Effector memory CD4-positive, alpha-beta T cell (primary cell): ENCODE measurements around the gene GMPPB.
A peak's percentile ranks its signal among the peaks of the same experiment; 100 is the strongest.

Experiments
- DNase-seq, 3 donors: peaks; one replicate each; pipeline ENCODE4 v3.0.0-alpha.2; 2020
- H3K27ac ChIP-seq: 2 replicates; pipeline ENCODE4 v1.7.0; 2013; ENCODE audit warnings: mild to moderate bottlenecking, low read length, moderate library complexity; ENCODE audit not compliant: insufficient read depth, poor library complexity, severe bottlenecking
- H3K27me3 ChIP-seq: replicated peaks from 2 replicates; pipeline ENCODE4 v1.7.0; 2013; ENCODE audit warnings: mild to moderate bottlenecking, low read length; ENCODE audit not compliant: insufficient read depth, control insufficient read depth, poor library complexity, severe bottlenecking
- H3K36me3 ChIP-seq: 2 replicates; pipeline ENCODE4 v1.7.0; 2013; ENCODE audit warnings: mild to moderate bottlenecking, low read length, moderate library complexity; ENCODE audit not compliant: control insufficient read depth, insufficient read depth
- H3K4me1 ChIP-seq: 2 replicates; pipeline ENCODE4 v1.7.0; 2013; ENCODE audit warnings: low read length, mild to moderate bottlenecking; ENCODE audit not compliant: control insufficient read depth, insufficient read depth, poor library complexity, severe bottlenecking
- H3K4me3 ChIP-seq: 2 replicates; pipeline ENCODE4 v1.7.0; 2013; ENCODE audit warnings: low read length, low read depth, mild to moderate bottlenecking; ENCODE audit not compliant: insufficient read depth, poor library complexity, severe bottlenecking
- H3K9me3 ChIP-seq: 2 replicates; pipeline ENCODE4 v1.7.0; 2013; ENCODE audit warnings: mild to moderate bottlenecking, low read length, moderate library complexity; ENCODE audit not compliant: control insufficient read depth
- total RNA-seq, 3 donors: gene quantifications; one replicate each; lab custom pipeline; 2026; lab: John Stamatoyannopoulos, UW

The GMPPB gene
- 70.5 to 89.9 (median 80.5) reads per million in 3 donors for total RNA-seq

GRCh38 chr3:49723628-49724551, at the start of gene GMPPB:
TSS of gene GMPPB (minus strand) at chr3:49723951. CDS start at chr3:49723726, 225 bp downstream.
- H3K27me3 ChIP-seq: no peaks in the 10 kb centered on the region
- peak; percentile 87 to 90 (median 88) for DNase-seq
- H3K9me3 ChIP-seq: no peaks in the 10 kb centered on the region
- peak within 1 kb of the TSS; percentile 95 for H3K27ac ChIP-seq
- peaks cover 17% of the 10 kb centered on the region for H3K4me1 ChIP-seq
- H3K36me3 ChIP-seq: peaks cover 27% of the 10 kb centered on the region
- H3K4me3 ChIP-seq: peak within 1 kb of the TSS; percentile 91

GRCh38 chr3:49772703-49773102, 49.0 kb upstream of the GMPPB start:
- Histone ChIP-seq H3K36me3 (peaks cover 15% of the 10 kb centered on the region), H3K4me3 (no peak overlapping the region)

GRCh38 chr3:49771340-49771938, 47.7 kb upstream of the GMPPB start:
- DNase-seq: no peak
- Histone ChIP-seq H3K9me3 (no peaks in the 10 kb centered on the region), H3K27me3 (no peaks in the 10 kb centered on the region), H3K4me3 (no peak overlapping the region), H3K4me1 (no peaks in the 10 kb centered on the region), H3K27ac (no peak overlapping the region), H3K36me3 (peaks cover 15% of the 10 kb centered on the region)

More at GRCh38 chr3:49772703-49773102, 49.0 kb upstream of the GMPPB start:
- H3K27ac ChIP-seq: no peak overlapping the region
- no peak for DNase-seq
- no peaks in the 10 kb centered on the region for H3K27me3 ChIP-seq
- no peaks in the 10 kb centered on the region for H3K4me1 ChIP-seq
- H3K9me3 ChIP-seq: no peaks in the 10 kb centered on the region

DNA sequence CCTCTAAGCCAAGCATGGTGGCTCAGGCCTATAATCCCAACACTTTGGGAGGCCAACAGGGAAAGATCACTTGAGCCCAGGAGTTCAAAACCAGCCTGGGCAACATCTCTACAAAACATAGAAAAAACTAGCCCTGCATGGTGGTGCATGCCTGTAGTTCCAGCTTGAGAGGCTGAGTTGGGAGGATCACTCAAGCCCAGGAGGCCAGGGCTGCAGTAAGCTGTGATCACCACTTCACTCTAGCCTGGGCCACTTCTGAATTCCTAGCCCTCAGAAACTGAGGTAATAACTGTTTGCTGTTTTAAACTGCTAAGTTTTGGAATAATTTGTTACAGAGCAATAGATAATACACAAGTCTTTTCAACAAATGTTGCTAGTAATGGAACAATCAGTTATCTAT, 46.2 kb upstream of the GMPPB start:
- Histone ChIP-seq H3K9me3 (no peaks in the 10 kb centered on the region), H3K4me3 (no peak overlapping the region), H3K27ac (no peak overlapping the region), H3K36me3 (peaks cover 7% of the 10 kb centered on the region), H3K27me3 (no peaks in the 10 kb centered on the region), H3K4me1 (no peaks in the 10 kb centered on the region)
- no peak for DNase-seq

DNA sequence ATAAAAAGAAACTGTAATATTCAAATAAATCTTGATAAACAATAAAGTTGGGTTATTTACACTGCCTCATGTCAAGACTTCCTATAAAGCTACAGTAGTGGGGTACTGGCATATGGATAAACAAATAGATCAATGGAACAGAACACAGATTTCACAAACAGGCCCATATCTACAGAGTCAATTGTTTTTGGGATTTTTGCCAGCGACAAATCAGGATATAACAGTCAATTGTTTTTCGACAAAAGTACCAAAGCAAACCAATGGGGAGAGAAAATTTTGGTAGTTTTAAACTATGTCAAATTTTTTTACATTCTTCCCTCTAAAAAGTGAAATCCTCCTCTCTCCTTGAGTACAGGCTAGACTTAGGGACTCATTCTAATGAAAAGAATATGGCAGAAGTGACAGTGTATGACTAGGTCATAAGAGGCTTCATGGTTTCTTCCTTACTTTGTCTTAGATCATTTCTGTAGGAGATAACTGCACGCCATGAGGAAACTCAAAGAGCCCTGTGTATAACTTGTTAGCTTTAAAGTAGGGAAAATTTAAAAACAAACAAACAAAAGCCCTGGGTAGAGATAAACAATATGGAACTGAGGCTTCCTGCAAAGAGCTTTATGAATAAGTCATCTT, 45.6 kb upstream of the GMPPB start:
- Histone ChIP-seq H3K4me3 (no peak overlapping the region), H3K27me3 (no peaks in the 10 kb centered on the region), H3K27ac (no peak overlapping the region), H3K9me3 (no peaks in the 10 kb centered on the region), H3K4me1 (no peaks in the 10 kb centered on the region), H3K36me3 (peaks cover 7% of the 10 kb centered on the region)
- no peak for DNase-seq

DNA sequence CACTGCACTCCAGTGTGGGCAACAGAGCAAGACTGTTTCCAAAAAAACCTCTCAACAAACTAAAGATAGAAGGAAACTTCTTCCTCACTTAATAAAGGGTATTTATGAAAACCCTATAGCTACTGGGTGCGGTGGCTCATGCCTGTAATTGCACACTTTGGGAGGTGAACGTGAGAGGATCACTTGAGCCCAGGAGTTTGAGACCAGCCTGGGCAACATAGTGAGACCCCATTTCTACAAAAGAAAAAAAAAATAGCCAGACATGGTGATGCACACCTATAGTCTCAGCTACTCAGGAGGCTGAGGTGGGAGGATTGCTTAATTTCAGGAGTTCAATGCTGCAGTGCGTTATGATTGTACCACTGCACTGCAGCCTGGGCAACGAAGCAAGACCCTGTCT, 40.2 kb upstream of the GMPPB start:
- H3K4me1 ChIP-seq: no peaks in the 10 kb centered on the region
- no peak for DNase-seq
- no peaks in the 10 kb centered on the region for H3K27me3 ChIP-seq
- H3K36me3 ChIP-seq: no peaks in the 10 kb centered on the region
- H3K9me3 ChIP-seq: no peaks in the 10 kb centered on the region
- no peak overlapping the region for H3K27ac ChIP-seq
- no peak overlapping the region for H3K4me3 ChIP-seq

- H3K36me3 ChIP-seq: no peaks in the 10 kb centered on the region
- H3K4me1 ChIP-seq: no peaks in the 10 kb centered on the region
- H3K27ac ChIP-seq: no peak overlapping the region
- no peaks in the 10 kb centered on the region for H3K27me3 ChIP-seq
- no peaks in the 10 kb centered on the region for H3K9me3 ChIP-seq
- DNase-seq: no peak
- no peak overlapping the region for H3K4me3 ChIP-seq
These were observed 37.9 kb upstream of the GMPPB start for GRCh38 chr3:49761661-49762060.

GRCh38 chr3:49759226-49759625, 35.5 kb upstream of the GMPPB start:
- Histone ChIP-seq H3K27ac (no peak overlapping the region), H3K4me3 (no peak overlapping the region), H3K4me1 (no peaks in the 10 kb centered on the region), H3K36me3 (no peaks in the 10 kb centered on the region), H3K9me3 (no peaks in the 10 kb centered on the region), H3K27me3 (no peaks in the 10 kb centered on the region)
- no peak for DNase-seq

DNA sequence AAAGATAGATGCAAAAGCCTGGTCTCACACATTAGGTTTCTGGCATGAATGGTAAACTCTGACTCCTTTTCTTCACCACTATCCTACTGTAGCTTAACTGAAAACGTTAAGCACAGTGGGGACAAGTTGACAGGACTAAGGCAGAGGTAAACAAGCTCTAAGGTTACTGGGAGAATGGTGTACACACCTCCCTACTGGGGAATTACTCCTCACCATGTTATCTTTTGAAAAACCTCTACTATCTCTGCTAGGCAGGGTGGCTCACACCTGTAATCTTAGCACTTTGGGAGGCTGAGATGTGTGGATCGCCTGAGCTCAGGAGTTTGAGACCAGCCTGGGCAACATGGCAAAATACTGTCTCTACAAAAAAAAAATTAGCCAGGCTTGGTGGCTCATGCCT, 33.4 kb upstream of the GMPPB start:
- DNase-seq: no peak
- no peaks in the 10 kb centered on the region for H3K9me3 ChIP-seq
- H3K36me3 ChIP-seq: no peaks in the 10 kb centered on the region
- H3K4me3 ChIP-seq: no peak overlapping the region
- H3K4me1 ChIP-seq: no peaks in the 10 kb centered on the region
- no peaks in the 10 kb centered on the region for H3K27me3 ChIP-seq
- H3K27ac ChIP-seq: no peak overlapping the region

DNA sequence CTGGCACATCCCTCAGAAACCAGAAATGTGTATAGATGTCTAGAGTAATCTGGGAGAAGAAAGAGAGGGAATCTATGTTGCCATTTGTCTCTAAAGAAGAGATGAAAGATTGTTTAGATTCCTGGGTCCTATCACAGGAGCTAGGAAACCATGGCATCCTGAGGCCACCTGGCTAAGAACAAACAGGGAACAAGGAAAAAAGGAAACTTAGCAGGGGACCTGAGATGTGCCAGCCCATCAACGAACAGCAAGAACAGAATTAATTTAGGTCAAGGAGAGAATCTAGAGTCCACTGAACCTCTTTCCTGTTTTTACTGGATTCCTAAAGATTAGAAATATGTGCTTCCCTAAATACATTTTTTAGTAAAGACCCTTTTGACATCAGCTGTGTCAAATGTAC, 32.3 kb upstream of the GMPPB start:
- Histone ChIP-seq H3K36me3 (no peaks in the 10 kb centered on the region), H3K27ac (no peak overlapping the region), H3K27me3 (no peaks in the 10 kb centered on the region), H3K4me3 (no peak overlapping the region), H3K9me3 (no peaks in the 10 kb centered on the region), H3K4me1 (no peaks in the 10 kb centered on the region)
- DNase-seq: no peak
